IPS-18a (cell line): Measurements from ENCODE around the gene SCN1B.
"Not testable (repeated sequence)": the region's sequence is repeated elsewhere in the genome, so short reads cannot be mapped to it uniquely, and the experiment has no call there.

Experiments
- H3K27ac ChIP-seq: one replicate; pipeline ENCODE4 v1.5.1; 2013; ENCODE audit warnings: low read length
- H3K27me3 ChIP-seq: one replicate; pipeline ENCODE4 v1.6.1; 2013; ENCODE audit warnings: mild to moderate bottlenecking, low read length; ENCODE audit not compliant: control insufficient read depth, insufficient read depth
- H3K36me3 ChIP-seq: one replicate; pipeline ENCODE4 v1.6.1; 2013; ENCODE audit warnings: low read depth, low read length; ENCODE audit not compliant: control insufficient read depth
- H3K4me1 ChIP-seq: one replicate; pipeline ENCODE4 v1.6.1; 2013; ENCODE audit warnings: low read depth, low read length; ENCODE audit not compliant: control insufficient read depth
- H3K4me3 ChIP-seq: one replicate; pipeline ENCODE4 v1.5.1; 2013; ENCODE audit warnings: low read length
- H3K9ac ChIP-seq: one replicate; pipeline ENCODE4 v1.6.1; 2013; ENCODE audit warnings: mild to moderate bottlenecking, low read length, moderate library complexity
- H3K9me3 ChIP-seq: one replicate; pipeline ENCODE4 v1.6.1; 2013; ENCODE audit warnings: low read depth, low read length; ENCODE audit not compliant: control insufficient read depth

Gene SCN1B

DNA sequence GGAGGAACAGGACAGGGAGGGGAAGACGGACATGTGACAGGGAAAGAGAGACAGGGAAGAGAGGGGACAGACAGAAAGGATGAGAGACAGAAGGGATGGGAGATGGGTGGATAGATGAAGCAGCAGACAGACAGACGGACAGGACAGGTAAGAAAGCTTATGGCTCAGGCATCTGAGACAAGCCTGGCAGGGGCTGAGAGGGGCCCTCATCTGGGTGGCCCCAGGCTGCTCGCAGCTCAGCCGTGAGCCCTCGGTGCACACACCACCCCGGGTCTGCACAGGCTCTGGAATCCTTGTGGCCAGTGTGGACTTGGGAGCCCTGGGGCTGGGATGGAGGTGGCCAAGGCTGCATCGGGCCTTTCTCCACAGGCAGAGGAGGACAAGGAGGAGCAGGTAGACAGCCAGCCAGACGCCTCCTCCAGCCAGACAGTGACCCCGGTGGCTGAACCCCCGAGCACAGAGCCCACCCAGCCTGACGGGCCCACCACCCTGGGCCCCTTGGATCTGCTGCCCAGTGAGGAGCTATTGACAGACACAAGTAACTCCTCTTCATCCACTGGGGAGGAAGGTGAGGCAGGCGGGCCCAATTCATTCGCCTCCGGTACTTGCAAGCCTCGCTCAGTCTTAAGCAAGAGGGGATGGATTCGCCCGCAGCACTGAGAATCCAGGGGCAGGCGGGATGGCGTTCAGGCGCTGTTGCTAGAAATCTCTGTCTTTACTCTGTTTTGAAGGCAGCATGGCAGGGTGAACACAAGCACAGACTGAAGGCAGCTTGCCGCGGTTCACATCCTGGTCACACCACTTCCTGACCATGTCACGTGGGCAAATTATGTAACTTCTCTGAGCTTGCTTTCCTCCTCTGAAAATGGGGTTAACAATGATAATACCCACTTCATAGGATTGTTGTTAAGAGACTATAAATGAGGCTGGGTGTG is 16.2 kb upstream of the SCN1B start:
- no peak overlapping the region for H3K9ac ChIP-seq
- H3K4me3 ChIP-seq = no peak overlapping the region
- H3K4me1 ChIP-seq = no peaks in the 10 kb centered on the region
- H3K36me3 ChIP-seq = peaks cover 83% of the 10 kb centered on the region
- no peak overlapping the region for H3K27ac ChIP-seq
- H3K27me3 ChIP-seq = no peaks in the 10 kb centered on the region
- H3K9me3 ChIP-seq = no peaks in the 10 kb centered on the region

DNA sequence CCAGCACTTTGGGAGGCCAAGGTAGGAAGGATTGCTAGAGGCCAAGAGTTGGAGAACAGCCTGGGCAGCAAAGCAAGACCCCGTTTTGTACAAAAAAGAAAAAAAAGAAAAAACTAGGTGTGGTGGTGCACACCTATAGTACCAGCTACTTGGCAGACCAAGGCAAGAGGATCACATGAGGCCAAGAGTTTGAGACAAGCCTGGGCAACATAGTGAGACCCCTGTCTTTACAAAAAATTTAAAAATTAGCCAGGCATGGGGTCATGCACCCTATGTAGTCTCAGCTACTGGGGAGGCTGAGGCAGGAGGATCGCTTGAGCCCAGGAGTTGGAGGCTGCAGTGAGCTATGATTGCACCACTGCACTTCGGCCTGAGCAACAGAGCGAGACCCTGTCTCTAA is 15.5 kb upstream of the SCN1B start:
- H3K36me3 ChIP-seq = peaks cover 83% of the 10 kb centered on the region
- not testable (repeated sequence) for H3K27me3 ChIP-seq, H3K9ac ChIP-seq, H3K4me1 ChIP-seq, H3K27ac ChIP-seq, H3K4me3 ChIP-seq, H3K9me3 ChIP-seq

DNA sequence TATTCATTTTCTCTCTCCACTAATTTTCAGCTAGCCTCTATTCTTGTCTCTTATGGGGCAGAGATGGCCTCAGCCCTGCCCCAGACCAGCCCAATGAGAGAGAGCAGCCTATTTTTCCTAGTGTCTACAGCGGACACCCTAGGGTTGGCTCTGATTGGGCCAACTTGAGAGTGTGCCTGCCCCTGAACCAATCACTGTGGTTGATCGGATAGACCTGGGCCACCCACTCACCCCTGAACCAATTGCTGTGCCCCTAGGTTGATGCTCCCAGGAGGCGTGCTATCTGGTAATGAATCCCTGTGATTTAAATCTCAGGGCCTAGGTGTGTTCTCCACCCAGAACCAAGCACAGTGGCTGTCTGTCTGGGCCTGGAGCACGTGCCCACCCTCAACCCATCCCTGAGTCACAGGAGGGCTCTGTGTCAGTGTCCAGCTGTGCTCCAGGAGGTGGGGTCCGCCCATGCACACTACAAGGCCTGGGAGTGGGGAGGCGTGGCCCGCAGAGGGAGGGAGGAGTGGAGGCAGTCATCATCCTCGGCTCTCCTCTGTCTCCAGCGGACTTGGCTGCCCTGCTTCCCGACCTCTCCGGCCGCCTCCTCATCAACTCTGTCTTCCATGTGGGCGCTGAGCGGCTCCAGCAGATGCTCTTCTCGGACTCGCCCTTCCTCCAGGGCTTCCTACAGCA is 14.9 kb upstream of the SCN1B start:
- H3K4me3 ChIP-seq = no peak overlapping the region
- no peaks in the 10 kb centered on the region for H3K27me3 ChIP-seq
- no peak overlapping the region for H3K9ac ChIP-seq
- H3K9me3 ChIP-seq = no peaks in the 10 kb centered on the region
- no peak overlapping the region for H3K27ac ChIP-seq
- H3K4me1 ChIP-seq = no peaks in the 10 kb centered on the region
- H3K36me3 ChIP-seq = peaks cover 84% of the 10 kb centered on the region

DNA sequence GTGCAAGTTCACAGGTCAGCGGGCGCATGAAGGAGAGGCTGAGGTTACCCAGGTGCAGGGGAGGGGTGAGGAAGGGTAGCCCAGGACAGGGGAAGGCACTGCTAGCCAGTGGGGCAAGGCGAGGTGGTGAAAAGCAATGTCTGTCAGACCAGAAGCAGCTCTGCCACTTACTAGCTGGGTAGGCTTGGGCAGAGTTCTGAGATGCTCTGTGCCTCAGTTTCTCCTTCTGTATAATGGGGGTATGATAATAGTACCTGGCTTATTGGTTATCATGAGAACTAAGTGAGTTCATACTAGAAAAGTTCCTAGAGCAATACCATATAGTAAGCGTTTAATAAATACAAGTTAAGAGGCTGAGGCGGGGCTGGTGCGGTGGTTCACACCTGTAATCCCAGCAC is 14.3 kb upstream of the SCN1B start:
- H3K9me3 ChIP-seq = no peaks in the 10 kb centered on the region
- H3K27ac ChIP-seq = no peak overlapping the region
- H3K4me1 ChIP-seq = no peaks in the 10 kb centered on the region
- no peak overlapping the region for H3K4me3 ChIP-seq
- no peak overlapping the region for H3K9ac ChIP-seq
- peaks cover 85% of the 10 kb centered on the region for H3K36me3 ChIP-seq
- H3K27me3 ChIP-seq = no peaks in the 10 kb centered on the region

DNA sequence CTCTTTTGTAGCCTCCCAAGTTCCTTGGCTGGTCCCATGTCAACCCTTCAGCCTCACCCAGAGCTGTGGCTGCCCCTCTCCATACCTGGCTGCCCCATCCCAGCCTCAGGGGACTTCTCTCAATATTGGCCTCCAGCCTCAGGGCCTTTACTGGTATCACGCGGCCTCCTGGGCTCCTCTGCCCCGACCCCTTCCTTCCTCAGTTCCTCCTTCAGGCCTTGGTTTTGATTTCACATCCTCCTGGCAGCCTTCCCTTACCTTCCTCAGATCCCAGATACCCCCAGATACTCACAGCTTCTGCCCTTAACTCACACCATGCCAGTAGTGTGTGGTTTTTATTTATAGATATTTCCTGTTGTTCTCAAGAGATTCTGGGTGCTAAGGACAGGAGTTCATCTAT is 12.8 kb upstream of the SCN1B start:
- H3K27me3 ChIP-seq = no peaks in the 10 kb centered on the region
- H3K36me3 ChIP-seq = peaks cover 85% of the 10 kb centered on the region
- H3K9ac ChIP-seq = no peak overlapping the region
- no peak overlapping the region for H3K4me3 ChIP-seq
- no peaks in the 10 kb centered on the region for H3K9me3 ChIP-seq
- no peaks in the 10 kb centered on the region for H3K4me1 ChIP-seq
- H3K27ac ChIP-seq = no peak overlapping the region

DNA sequence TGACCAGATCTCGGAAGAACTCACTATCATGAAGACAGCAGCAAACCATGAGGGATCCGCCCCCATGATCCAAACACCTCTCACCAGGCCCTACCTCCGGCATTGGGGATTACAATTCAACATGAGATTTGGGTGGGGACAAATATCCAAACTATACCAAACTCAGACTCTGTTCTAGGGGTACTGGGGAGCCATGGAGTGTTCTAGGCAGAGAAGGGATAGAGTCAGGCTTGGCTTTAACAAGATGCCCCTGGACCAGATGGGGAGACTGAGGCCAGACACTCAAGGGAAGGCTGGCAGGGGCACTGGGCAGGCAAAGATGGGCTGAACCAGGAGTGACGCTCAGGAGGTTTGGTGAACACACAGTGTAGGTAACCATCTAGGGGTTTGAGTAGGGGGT is 11.9 kb upstream of the SCN1B start:
- Histone ChIP-seq H3K9me3 (no peaks in the 10 kb centered on the region), H3K27me3 (no peaks in the 10 kb centered on the region), H3K27ac (no peak overlapping the region), H3K4me3 (no peak overlapping the region), H3K4me1 (no peaks in the 10 kb centered on the region), H3K36me3 (peaks cover 89% of the 10 kb centered on the region), H3K9ac (no peak overlapping the region)

DNA sequence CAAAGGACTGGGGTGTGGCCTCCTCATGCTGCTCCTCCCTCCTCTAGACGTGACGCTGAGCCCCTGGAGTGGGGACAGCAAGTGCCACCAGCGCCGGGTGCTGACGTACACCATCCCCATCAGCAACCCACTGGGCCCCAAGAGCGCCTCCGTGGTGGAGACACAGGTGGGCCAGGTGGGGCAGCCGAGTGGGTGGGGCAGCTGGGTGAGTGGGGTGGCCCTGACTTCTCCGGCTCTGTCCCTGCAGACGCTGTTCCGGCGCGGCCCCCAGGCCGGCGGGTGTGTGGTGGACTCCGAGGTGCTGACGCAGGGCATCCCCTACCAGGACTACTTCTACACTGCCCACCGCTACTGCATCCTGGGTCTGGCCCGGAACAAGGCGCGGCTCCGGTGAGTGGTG is 11.1 kb upstream of the SCN1B start:
- H3K9me3 ChIP-seq = no peaks in the 10 kb centered on the region
- H3K27ac ChIP-seq = no peak overlapping the region
- no peaks in the 10 kb centered on the region for H3K27me3 ChIP-seq
- no peak overlapping the region for H3K4me3 ChIP-seq
- no peaks in the 10 kb centered on the region for H3K4me1 ChIP-seq
- peaks cover 89% of the 10 kb centered on the region for H3K36me3 ChIP-seq
- no peak overlapping the region for H3K9ac ChIP-seq

DNA sequence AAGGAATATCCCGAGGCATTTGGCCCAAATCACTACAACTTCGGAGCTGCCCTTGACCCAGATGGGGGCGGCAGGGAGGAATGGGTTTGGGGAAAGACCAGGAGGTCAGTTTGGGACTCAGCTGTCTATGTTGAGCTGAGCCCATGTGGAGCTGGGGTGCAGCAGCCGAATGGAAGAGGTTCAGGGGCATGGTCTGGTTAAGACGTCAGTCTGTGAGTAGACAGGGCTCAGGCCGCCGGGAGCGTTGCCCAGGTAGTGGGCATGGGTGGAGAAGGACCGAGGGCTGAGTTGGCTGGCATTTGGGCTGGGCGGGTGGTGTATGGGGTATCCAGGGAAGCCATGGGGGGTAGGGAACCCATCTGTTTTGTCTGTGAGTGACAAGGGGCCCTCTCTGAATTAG is 9.3 kb upstream of the SCN1B start:
- Histone ChIP-seq H3K27me3 (no peaks in the 10 kb centered on the region), H3K9ac (no peak overlapping the region), H3K9me3 (no peaks in the 10 kb centered on the region), H3K4me3 (no peak overlapping the region), H3K27ac (no peak overlapping the region), H3K36me3 (peaks cover 87% of the 10 kb centered on the region), H3K4me1 (no peaks in the 10 kb centered on the region)

DNA sequence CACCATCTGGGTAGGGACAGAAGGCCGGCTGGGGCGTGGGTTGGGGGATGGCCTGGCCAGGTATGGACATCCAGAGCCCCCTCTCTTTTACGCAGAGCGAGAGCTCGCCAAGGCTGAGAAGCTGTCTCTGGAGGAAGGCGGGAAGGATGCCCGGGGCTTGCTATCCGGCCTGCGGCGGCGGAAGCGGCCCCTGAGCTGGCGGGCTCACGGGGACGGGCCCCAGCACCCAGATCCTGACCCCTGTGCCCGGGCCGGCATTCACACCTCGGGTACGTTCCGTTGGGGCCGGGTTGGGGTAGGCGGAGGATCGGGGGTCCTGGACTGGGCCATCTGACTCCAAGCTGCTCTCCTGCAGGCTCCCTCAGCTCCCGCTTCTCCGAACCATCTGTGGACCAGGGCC is 8.7 kb upstream of the SCN1B start:
- Histone ChIP-seq H3K27ac (no peak overlapping the region), H3K4me3 (no peak overlapping the region), H3K36me3 (peaks cover 87% of the 10 kb centered on the region), H3K4me1 (no peaks in the 10 kb centered on the region), H3K9me3 (no peaks in the 10 kb centered on the region), H3K27me3 (no peaks in the 10 kb centered on the region), H3K9ac (no peak overlapping the region)

DNA sequence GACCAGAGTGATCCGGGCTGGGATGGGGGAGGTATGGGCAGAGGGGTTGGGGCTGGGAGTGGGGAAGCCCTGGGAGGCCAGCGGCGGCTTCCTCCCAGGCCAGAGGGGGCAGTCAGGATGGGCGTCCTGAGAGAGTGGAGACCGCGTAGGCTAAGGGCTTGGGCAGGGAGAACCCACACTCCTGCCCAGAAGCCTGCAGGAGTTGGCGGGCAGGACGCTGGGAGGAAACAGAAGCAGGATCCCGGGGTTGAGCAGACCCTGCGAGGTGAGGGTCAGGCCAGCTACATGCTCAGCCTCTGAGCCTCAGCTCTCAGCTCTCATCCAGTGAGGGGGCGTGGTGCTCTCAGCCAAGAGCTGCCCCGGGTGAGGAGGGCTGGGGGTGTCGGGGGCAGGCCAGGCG is 7.8 kb upstream of the SCN1B start:
- no peaks in the 10 kb centered on the region for H3K4me1 ChIP-seq
- no peak overlapping the region for H3K9ac ChIP-seq
- no peaks in the 10 kb centered on the region for H3K27me3 ChIP-seq
- peaks cover 88% of the 10 kb centered on the region for H3K36me3 ChIP-seq
- no peak overlapping the region for H3K4me3 ChIP-seq
- no peak overlapping the region for H3K27ac ChIP-seq
- H3K9me3 ChIP-seq = no peaks in the 10 kb centered on the region

DNA sequence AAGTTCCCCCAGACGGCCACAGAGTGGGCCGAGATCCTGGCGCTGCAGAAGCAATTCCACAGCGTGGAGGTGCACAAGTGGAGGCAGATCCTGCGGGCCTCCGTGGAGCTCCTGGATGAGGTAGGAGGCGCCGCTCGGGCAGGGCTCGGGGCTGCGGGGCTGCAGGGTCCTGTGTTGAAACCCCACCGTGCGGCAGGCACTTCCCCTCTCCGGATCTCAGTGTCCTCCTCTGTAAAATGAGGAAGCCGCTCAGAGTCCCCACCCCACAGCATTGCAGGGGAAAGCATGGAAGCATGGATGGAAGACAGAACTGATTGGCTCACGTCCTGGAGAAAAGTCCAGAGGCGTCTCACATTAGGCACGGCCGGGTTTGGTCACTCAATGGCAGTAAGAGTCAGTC is 6.8 kb upstream of the SCN1B start:
- Histone ChIP-seq H3K9me3 (no peaks in the 10 kb centered on the region), H3K27ac (no peak overlapping the region), H3K9ac (no peak overlapping the region), H3K4me1 (no peaks in the 10 kb centered on the region), H3K27me3 (no peaks in the 10 kb centered on the region), H3K36me3 (peaks cover 86% of the 10 kb centered on the region), H3K4me3 (no peak overlapping the region)

DNA sequence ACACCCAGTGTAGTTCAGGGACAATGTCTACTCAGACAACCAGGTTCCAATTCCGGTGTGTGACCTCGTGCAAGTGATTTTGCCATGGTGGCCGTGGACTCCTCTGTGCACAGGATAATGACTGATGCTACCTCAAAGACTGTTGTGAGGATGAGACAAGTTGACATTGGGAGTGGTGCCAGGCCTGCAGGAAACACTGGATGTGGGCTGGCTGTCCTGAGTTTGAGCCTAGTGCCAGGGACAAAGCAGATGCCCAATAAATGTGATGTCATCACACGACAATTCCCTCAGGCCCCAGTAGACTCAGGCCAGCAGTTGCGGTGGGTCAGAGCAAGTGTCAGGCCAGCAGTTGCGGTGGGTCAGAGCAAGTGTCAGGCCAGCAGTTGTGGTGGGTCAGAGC is 6.2 kb upstream of the SCN1B start:
- Histone ChIP-seq H3K27ac (no peak overlapping the region), H3K4me3 (no peak overlapping the region), H3K9ac (no peak overlapping the region), H3K4me1 (no peaks in the 10 kb centered on the region), H3K27me3 (no peaks in the 10 kb centered on the region), H3K9me3 (no peaks in the 10 kb centered on the region), H3K36me3 (peaks cover 80% of the 10 kb centered on the region)
